ENCODE results near the gene DNAH3. TPM values are rescaled to one million over a fixed set of nuclear protein-coding genes. Genes with fewer than 3 reads are reported as not detected.

The DNAH3 gene
- total RNA-seq, 1 experiment from 2014 or later = 0.57 TPM

GRCh38 chr16:21126518-21126917 lies 24.1 kb downstream of the DNAH3 start:
- no peak overlapping the region for H3K27ac Mint-ChIP-seq
- no peak for ATAC-seq
- ChIA-PET CTCF (interaction anchor here (0.8 kb wide), 1 partner anchor 30 kb away, joined by 3 read pairs; no protein-coding TSS in a partner anchor), POLR2A (no interaction called here)
- H3K9me3 Mint-ChIP-seq = no peaks in the 10 kb centered on the region
- peaks cover 23% of the 10 kb centered on the region for H3K4me1 Mint-ChIP-seq
- peak; percentile 31 for DNase-seq (ENCODE audit: low spot score)
- H3K4me3 Mint-ChIP-seq = no peak overlapping the region
- peaks cover 6% of the 10 kb centered on the region; the same call in 1 of the 2 replicates for H3K27me3 Mint-ChIP-seq (ENCODE audit: low read depth)
- no peaks in the 10 kb centered on the region for H3K36me3 Mint-ChIP-seq
- no peak for TF ChIP-seq GABPB1 (CRISPR knock-in tag; IDR thresholded peaks at IDR 0.05)
- peak; percentile 69 for TF ChIP-seq ZNF423 (CRISPR knock-in tag; IDR thresholded peaks at IDR 0.05)

- no peak for ATAC-seq
- ChIA-PET POLR2A (no interaction called here), CTCF (interaction anchor here (0.6 kb wide), 1 partner anchor 9 kb away, joined by 3 read pairs; no protein-coding TSS in a partner anchor)
- Mint-ChIP-seq H3K36me3 (no peaks in the 10 kb centered on the region), H3K4me3 (no peak overlapping the region), H3K27ac (no peak overlapping the region), H3K27me3 (ENCODE audit: low read depth) (peaks cover 2% of the 10 kb centered on the region; the same call in 1 of the 2 replicates), H3K9me3 (no peaks in the 10 kb centered on the region), H3K4me1 (peaks cover 13% of the 10 kb centered on the region)
- no peak for TF ChIP-seq HMGA2 (CRISPR knock-in tag; IDR thresholded peaks at IDR 0.05)
- no peak for TF ChIP-seq RELA (CRISPR knock-in tag; IDR thresholded peaks at IDR 0.05; ENCODE audit: borderline replicate concordance)
- no peak for TF ChIP-seq NFE2L1 (CRISPR knock-in tag; IDR thresholded peaks at IDR 0.05)
- TF ChIP-seq ATF3 (CRISPR knock-in tag; conservative IDR thresholded peaks at IDR 0.05) = no peak
- no peak for TF ChIP-seq STAT6 (CRISPR knock-in tag; conservative IDR thresholded peaks at IDR 0.05; ENCODE audit: low read depth)
- TF ChIP-seq GTF2I (CRISPR knock-in tag; conservative IDR thresholded peaks at IDR 0.05) = no peak
- no peak for TF ChIP-seq ZNF425 (CRISPR knock-in tag; conservative IDR thresholded peaks at IDR 0.05)
- no peak for TF ChIP-seq ETV6 (CRISPR knock-in tag; IDR thresholded peaks at IDR 0.05)
- no peak for TF ChIP-seq IRF1 (CRISPR knock-in tag; IDR thresholded peaks at IDR 0.05)
- TF ChIP-seq MXD4 (CRISPR knock-in tag; IDR thresholded peaks at IDR 0.05; ENCODE audit: borderline replicate concordance) = no peak
- no peak for TF ChIP-seq RORB (CRISPR knock-in tag; IDR thresholded peaks at IDR 0.05)
- no peak for TF ChIP-seq ELF4 (CRISPR knock-in tag; IDR thresholded peaks at IDR 0.05; ENCODE audit: low read depth)
- no peak for TF ChIP-seq SOX15 (CRISPR knock-in tag; IDR thresholded peaks at IDR 0.05)
- TF ChIP-seq ATF1 (CRISPR knock-in tag; IDR thresholded peaks at IDR 0.05) = no peak
- no peak for DNase-seq (ENCODE audit: low spot score)
Measured at GRCh38 chr16:21125191-21125590, 25.5 kb downstream of the DNAH3 start.

GRCh38 chr16:21120976-21121520 lies 29.6 kb downstream of the DNAH3 start:
- POLR2A ChIA-PET = no interaction called here
- CTCF ChIA-PET = no interaction called here
- H3K27ac Mint-ChIP-seq = no peak overlapping the region

More at GRCh38 chr16:21120976-21121520, 29.6 kb downstream of the DNAH3 start:
- Mint-ChIP-seq H3K36me3 (no peaks in the 10 kb centered on the region; the same call in 1 of the 2 replicates), H3K9me3 (peaks cover 6% of the 10 kb centered on the region), H3K4me3 (no peak overlapping the region), H3K27me3 (ENCODE audit: low read depth) (no peaks in the 10 kb centered on the region), H3K4me1 (peaks cover 16% of the 10 kb centered on the region)
- DNase-seq (ENCODE audit: low spot score) (no peak), ATAC-seq (no peak)
- no peak for TF ChIP-seq ESRRA (CRISPR knock-in tag; IDR thresholded peaks at IDR 0.05; ENCODE audit: borderline replicate concordance)
- no peak for TF ChIP-seq NR2C2 (CRISPR knock-in tag; IDR thresholded peaks at IDR 0.05)
- TF ChIP-seq ZSCAN18 (CRISPR knock-in tag; IDR thresholded peaks at IDR 0.05) = no peak
- no peak for TF ChIP-seq ZNF121 (CRISPR knock-in tag; IDR thresholded peaks at IDR 0.05)
- no peak for TF ChIP-seq ERG (CRISPR knock-in tag; IDR thresholded peaks at IDR 0.05)
- no peak for TF ChIP-seq RELA (CRISPR knock-in tag; IDR thresholded peaks at IDR 0.05; ENCODE audit: borderline replicate concordance)
- no peak for TF ChIP-seq CTCF (IDR thresholded peaks at IDR 0.05)
- TF ChIP-seq KAT7 (CRISPR knock-in tag; IDR thresholded peaks at IDR 0.05; ENCODE audit: borderline replicate concordance) = no peak
